Measurements from ENCODE around the gene PNRC2. TPM values are rescaled to one million over a fixed set of nuclear protein-coding genes. Genes with fewer than 3 reads are reported as not detected.
A peak's percentile ranks its signal among the peaks of the same experiment; 100 is the strongest.

Gene PNRC2
- total and polyA plus RNA-seq, 10 of the 15 experiments (the other 5 are each of a cell fraction or from before 2014, with no cell fraction given), result 106 to 205 (median 163) TPM

DNA sequence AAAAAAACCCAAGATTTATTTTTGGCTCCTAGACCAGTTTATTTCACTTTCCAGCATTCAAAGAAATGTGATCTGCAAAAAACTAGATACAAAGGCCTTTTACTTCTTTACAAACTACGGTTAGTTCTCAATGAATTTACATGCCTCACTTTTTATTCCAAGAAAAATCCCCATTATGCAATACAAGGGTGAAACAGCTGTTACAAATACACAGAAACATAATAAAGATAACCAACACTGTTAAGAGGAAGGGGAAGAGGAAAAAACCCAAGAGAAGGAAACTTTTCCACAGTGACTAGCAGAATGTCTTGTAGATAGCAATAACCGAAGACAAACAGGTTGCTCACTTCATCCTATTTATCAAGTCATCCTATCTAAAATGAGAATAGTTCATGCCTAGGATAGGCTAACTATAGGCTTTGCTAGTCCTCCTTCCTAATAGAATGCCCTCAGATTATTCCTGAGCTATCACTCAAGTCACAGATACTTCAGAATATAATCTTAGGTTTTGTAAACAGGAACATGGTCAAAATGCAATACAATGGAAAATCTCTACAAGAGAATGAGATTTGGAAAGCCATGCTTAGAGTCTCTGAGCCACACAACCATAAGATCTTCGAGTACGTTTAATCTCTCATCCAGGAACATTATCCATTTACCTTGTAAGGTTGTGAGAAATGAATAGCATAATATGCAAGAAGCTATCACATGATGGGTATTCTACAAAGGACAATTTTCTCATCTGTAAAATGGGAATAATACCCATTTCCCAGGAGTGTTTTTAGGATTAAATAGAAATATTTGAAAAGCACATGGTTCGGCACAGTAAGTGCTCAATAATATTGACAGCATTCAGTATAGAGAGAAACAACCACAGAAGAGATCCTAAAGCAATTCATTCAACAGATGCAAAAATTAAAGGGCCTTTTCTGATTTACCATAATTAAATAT is 5.4 kb downstream of the PNRC2 start:
- intact Hi-C loops (cut with micrococcal nuclease; ENCODE audit: unreplicated experiment) (loop anchor here (5.0 kb wide), 1 partner anchor 427 kb away; no protein-coding TSS in a partner anchor), in situ Hi-C loops (cut with MboI) (no loop called here)
- TF ChIP-seq KDM1A (IDR thresholded peaks at IDR 0.05; ENCODE audit: borderline replicate concordance) (no peak), MTA2 (IDR thresholded peaks at IDR 0.05; ENCODE audit: low read depth) (no peak), FOXK2 (IDR thresholded peaks at IDR 0.05) (no peak), NKRF (conservative IDR thresholded peaks at IDR 0.05) (no peak), POLR2AphosphoS2 (IDR thresholded peaks at IDR 0.05; ENCODE audit: low read depth, low read length) (no peak; the same call in 1 of the 2 replicates), ZZZ3 (IDR thresholded peaks at IDR 0.05; ENCODE audit: control insufficient read depth, insufficient read length, low read depth) (no peak), TBL1XR1 (IDR thresholded peaks at IDR 0.05; ENCODE audit: low read depth, low read length) (peak; percentile 48; the same call in 1 of the 2 replicates), PAX8 (IDR thresholded peaks at IDR 0.05) (no peak), MTA3 (IDR thresholded peaks at IDR 0.05; ENCODE audit: borderline replicate concordance, low read length) (no peak), NBN (IDR thresholded peaks at IDR 0.05) (no peak), SPI1 (IDR thresholded peaks at IDR 0.05; ENCODE audit: borderline replicate concordance, insufficient read depth, low read depth, low read length) (no peak), IKZF2 (IDR thresholded peaks at IDR 0.05) (0 out of 4 replicates have a peak, but pooled peaks of 1 of the 2 experiments have one; percentile 7)
- TF ChIP-seq, protein P1, sequence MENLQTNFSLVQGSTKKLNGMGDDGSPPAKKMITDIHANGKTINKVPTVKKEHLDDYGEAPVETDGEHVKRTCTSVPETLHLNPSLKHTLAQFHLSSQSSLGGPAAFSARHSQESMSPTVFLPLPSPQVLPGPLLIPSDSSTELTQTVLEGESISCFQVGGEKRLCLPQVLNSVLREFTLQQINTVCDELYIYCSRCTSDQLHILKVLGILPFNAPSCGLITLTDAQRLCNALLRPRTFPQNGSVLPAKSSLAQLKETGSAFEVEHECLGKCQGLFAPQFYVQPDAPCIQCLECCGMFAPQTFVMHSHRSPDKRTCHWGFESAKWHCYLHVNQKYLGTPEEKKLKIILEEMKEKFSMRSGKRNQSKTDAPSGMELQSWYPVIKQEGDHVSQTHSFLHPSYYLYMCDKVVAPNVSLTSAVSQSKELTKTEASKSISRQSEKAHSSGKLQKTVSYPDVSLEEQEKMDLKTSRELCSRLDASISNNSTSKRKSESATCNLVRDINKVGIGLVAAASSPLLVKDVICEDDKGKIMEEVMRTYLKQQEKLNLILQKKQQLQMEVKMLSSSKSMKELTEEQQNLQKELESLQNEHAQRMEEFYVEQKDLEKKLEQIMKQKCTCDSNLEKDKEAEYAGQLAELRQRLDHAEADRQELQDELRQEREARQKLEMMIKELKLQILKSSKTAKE (IDR thresholded peaks at IDR 0.05; ENCODE audit: low read depth, poor library complexity, severe bottlenecking), result no peak
- TF ChIP-seq, protein P2, sequence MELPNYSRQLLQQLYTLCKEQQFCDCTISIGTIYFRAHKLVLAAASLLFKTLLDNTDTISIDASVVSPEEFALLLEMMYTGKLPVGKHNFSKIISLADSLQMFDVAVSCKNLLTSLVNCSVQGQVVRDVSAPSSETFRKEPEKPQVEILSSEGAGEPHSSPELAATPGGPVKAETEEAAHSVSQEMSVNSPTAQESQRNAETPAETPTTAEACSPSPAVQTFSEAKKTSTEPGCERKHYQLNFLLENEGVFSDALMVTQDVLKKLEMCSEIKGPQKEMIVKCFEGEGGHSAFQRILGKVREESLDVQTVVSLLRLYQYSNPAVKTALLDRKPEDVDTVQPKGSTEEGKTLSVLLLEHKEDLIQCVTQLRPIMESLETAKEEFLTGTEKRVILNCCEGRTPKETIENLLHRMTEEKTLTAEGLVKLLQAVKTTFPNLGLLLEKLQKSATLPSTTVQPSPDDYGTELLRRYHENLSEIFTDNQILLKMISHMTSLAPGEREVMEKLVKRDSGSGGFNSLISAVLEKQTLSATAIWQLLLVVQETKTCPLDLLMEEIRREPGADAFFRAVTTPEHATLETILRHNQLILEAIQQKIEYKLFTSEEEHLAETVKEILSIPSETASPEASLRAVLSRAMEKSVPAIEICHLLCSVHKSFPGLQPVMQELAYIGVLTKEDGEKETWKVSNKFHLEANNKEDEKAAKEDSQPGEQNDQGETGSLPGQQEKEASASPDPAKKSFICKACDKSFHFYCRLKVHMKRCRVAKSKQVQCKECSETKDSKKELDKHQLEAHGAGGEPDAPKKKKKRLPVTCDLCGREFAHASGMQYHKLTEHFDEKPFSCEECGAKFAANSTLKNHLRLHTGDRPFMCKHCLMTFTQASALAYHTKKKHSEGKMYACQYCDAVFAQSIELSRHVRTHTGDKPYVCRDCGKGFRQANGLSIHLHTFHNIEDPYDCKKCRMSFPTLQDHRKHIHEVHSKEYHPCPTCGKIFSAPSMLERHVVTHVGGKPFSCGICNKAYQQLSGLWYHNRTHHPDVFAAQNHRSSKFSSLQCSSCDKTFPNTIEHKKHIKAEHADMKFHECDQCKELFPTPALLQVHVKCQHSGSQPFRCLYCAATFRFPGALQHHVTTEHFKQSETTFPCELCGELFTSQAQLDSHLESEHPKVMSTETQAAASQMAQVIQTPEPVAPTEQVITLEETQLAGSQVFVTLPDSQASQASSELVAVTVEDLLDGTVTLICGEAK (IDR thresholded peaks at IDR 0.05; ENCODE audit: borderline replicate concordance), result no peak

More for the DNA sequence above, 5.4 kb downstream of the PNRC2 start:
- Histone ChIP-seq H3K4me1 (ENCODE audit: control insufficient read depth, insufficient read depth, low read length) (peaks cover 16% of the 10 kb centered on the region), H2AFZ (ENCODE audit: control insufficient read depth, low read depth, low read length) (no peak overlapping the region), H3K27me3 (replicated peaks in 1 of 2; ENCODE audit: control insufficient read depth in 2 of 2, insufficient read depth in 2 of 2, low read length in 1 of 2) (no peaks in the 10 kb centered on the region), H4K20me1 (ENCODE audit: control insufficient read depth, insufficient read depth) (no peaks in the 10 kb centered on the region), H3K79me2 (ENCODE audit: control insufficient read depth, insufficient read depth, low read length) (peaks cover 58% of the 10 kb centered on the region), H3K9ac (ENCODE audit: control insufficient read depth, insufficient read depth, low read length) (no peak overlapping the region; the same call in 1 of the 2 replicates), H3K27ac (ENCODE audit: control insufficient read depth, insufficient read depth) (peak overlapping the region; percentile 74), H3K4me3 (peak overlapping the region; percentile 54), H3K4me2 (ENCODE audit: control insufficient read depth, insufficient read depth) (peak overlapping the region; percentile 85), H3K9me3 (replicated peaks; ENCODE audit: control insufficient read depth, insufficient read depth, low read length) (no peaks in the 10 kb centered on the region), H3K36me3 (ENCODE audit: control insufficient read depth in 2 of 2, insufficient read depth in 2 of 2, low read length in 1 of 2) (peaks cover under 1 to 15% of the 10 kb centered on the region in 2 experiments)
- POLR2A ChIA-PET, result interaction anchor here (1.0 to 4.7 kb wide), 5 partner anchors 10 to 141 kb away, joined by 3 to 38 read pairs (median 7); partner anchors contain the start of gene SRSF10
- WGBS (ENCODE audit: insufficient coverage, insufficient replicate concordance, low lambda C conversion rate, missing lambda C conversion rate), result 57% methylated on average over 5 of the region's 5 CpGs
- no TSS peak for BruUV-seq (replicated peaks)
- FAIRE-seq (no peak), ATAC-seq (peak; percentile 7), DNase-seq (ENCODE audit: low read depth, low spot score) (no peak)
- RAD21 ChIA-PET (ENCODE audit: unreplicated experiment), result interaction anchor here (0.6 to 3.5 kb wide), 11 partner anchors 9 to 311 kb away, joined by 3 to 20 read pairs (median 6); partner anchors contain the start of gene SRSF10
- SMC1A ChIA-PET (ENCODE audit: uncharacterized antibody, unreplicated experiment), result interaction anchor here (1.0 to 4.2 kb wide), 7 partner anchors 10 to 155 kb away, joined by 3 to 41 read pairs (median 7); no protein-coding TSS in a partner anchor
- CTCF ChIA-PET, result interaction anchor here (0.6 to 3.1 kb wide), 11 partner anchors 10 to 705 kb away, joined by 3 to 10 read pairs (median 5); no protein-coding TSS in a partner anchor
